ENCODE data around the gene NUDC.

The NUDC gene

GRCh38 chr1:26957306-26957705, 35.8 kb downstream of the NUDC start:
- Mint-ChIP-seq H3K36me3 (ENCODE audit: low read depth) (no peaks in the 10 kb centered on the region), H3K27ac (no peak overlapping the region), H3K27me3 (peaks cover 32% of the 10 kb centered on the region), H3K4me3 (no peak overlapping the region), H3K9me3 (no peaks in the 10 kb centered on the region), H3K4me1 (ENCODE audit: low read depth) (peaks cover 5% of the 10 kb centered on the region)

- Mint-ChIP-seq H3K4me3 (peak overlapping the region; percentile 26), H3K9me3 (no peaks in the 10 kb centered on the region), H3K4me1 (ENCODE audit: low read depth) (peaks cover 5% of the 10 kb centered on the region), H3K36me3 (ENCODE audit: low read depth) (no peaks in the 10 kb centered on the region), H3K27me3 (peaks cover 40% of the 10 kb centered on the region), H3K27ac (no peak overlapping the region)
Measured at GRCh38 chr1:26959270-26959669, 37.7 kb downstream of the NUDC start.

GRCh38 chr1:26959722-26960624, 38.4 kb downstream of the NUDC start, which contains the start of gene KDF1:
Gene KDF1 (minus strand): TSS chr1:26960468. CDS start chr1:26952380, 8,088 bp downstream.
- Mint-ChIP-seq H3K9me3 (no peaks in the 10 kb centered on the region), H3K4me3 (peak within 1 kb of the TSS; percentile 77), H3K4me1 (ENCODE audit: low read depth) (peaks cover 5% of the 10 kb centered on the region), H3K27ac (peak within 1 kb of the TSS; percentile 54), H3K27me3 (peaks cover 44% of the 10 kb centered on the region), H3K36me3 (ENCODE audit: low read depth) (no peaks in the 10 kb centered on the region)

- H3K4me3 Mint-ChIP-seq: peak overlapping the region; percentile 77
- H3K27ac Mint-ChIP-seq: peak overlapping the region; percentile 54
- peaks cover 45% of the 10 kb centered on the region for H3K27me3 Mint-ChIP-seq
- H3K9me3 Mint-ChIP-seq: no peaks in the 10 kb centered on the region
- H3K36me3 Mint-ChIP-seq (ENCODE audit: low read depth): no peaks in the 10 kb centered on the region
- peaks cover 5% of the 10 kb centered on the region for H3K4me1 Mint-ChIP-seq (ENCODE audit: low read depth)
Measured at GRCh38 chr1:26960625-26960966, 39.1 kb downstream of the NUDC start.

- no peak overlapping the region for H3K27ac Mint-ChIP-seq
- H3K27me3 Mint-ChIP-seq: peaks cover 54% of the 10 kb centered on the region
- H3K4me3 Mint-ChIP-seq: no peak overlapping the region
Measured at GRCh38 chr1:26961826-26962225, 40.3 kb downstream of the NUDC start.

GRCh38 chr1:26965213-26965612, 43.7 kb downstream of the NUDC start:
- Mint-ChIP-seq H3K27ac (no peak overlapping the region), H3K4me1 (ENCODE audit: low read depth) (peaks cover 5% of the 10 kb centered on the region), H3K27me3 (peaks cover 45% of the 10 kb centered on the region), H3K9me3 (no peaks in the 10 kb centered on the region), H3K4me3 (no peak overlapping the region), H3K36me3 (ENCODE audit: low read depth) (no peaks in the 10 kb centered on the region)

More at GRCh38 chr1:26961826-26962225, 40.3 kb downstream of the NUDC start:
- Mint-ChIP-seq H3K9me3 (no peaks in the 10 kb centered on the region), H3K4me1 (ENCODE audit: low read depth) (peaks cover 5% of the 10 kb centered on the region), H3K36me3 (ENCODE audit: low read depth) (no peaks in the 10 kb centered on the region)

GRCh38 chr1:26965628-26966027, 44.1 kb downstream of the NUDC start:
- Mint-ChIP-seq H3K36me3 (ENCODE audit: low read depth) (no peaks in the 10 kb centered on the region), H3K4me3 (no peak overlapping the region), H3K4me1 (ENCODE audit: low read depth) (peaks cover 2% of the 10 kb centered on the region), H3K27ac (no peak overlapping the region), H3K27me3 (peaks cover 42% of the 10 kb centered on the region), H3K9me3 (no peaks in the 10 kb centered on the region)

DNA sequence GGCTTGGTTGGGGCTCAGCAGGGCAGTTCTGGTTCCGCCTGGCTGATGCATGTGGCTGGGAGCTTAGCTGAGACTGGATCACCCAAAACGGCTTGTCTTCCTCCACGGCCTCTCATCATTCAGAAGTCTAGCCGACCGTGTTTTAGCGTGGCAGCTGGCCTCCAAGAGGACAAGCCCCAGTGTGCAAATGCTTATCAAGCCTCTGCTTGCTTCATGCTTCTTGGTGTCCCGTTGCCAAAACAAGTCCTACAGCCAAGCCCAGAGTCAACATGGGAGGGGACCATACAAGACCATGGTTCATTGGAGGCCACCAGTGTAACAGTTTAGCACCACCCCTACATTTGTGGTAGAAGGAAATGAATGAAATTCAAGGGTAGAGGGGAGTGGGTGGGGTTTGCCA, 49.3 kb downstream of the NUDC start:
- H3K27ac Mint-ChIP-seq: no peak overlapping the region
- H3K36me3 Mint-ChIP-seq (ENCODE audit: low read depth): no peaks in the 10 kb centered on the region
- H3K27me3 Mint-ChIP-seq: peaks cover 12% of the 10 kb centered on the region
- H3K4me1 Mint-ChIP-seq (ENCODE audit: low read depth): no peaks in the 10 kb centered on the region
- no peaks in the 10 kb centered on the region for H3K9me3 Mint-ChIP-seq
- no peak overlapping the region for H3K4me3 Mint-ChIP-seq

DNA sequence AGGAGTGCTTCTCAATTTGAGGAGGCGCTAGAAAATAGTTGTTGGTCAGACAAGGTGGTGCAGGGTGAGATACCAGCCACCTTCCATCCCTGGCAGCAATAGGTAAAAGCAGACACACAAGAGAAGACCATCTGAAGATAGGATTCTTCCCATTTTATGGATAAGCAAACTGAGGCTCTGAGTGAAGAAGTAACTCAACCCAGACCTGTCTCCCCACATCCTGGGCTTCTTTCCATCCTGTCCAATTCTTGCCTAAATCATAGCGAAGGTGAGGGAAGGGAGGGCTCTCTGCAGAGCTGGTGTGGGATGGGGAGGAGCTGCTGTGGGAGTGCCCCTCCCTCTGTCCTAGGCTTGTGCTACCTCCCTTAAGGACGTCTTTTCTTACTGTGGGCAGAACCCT, 50.0 kb downstream of the NUDC start:
- Mint-ChIP-seq H3K4me1 (ENCODE audit: low read depth) (no peaks in the 10 kb centered on the region), H3K36me3 (ENCODE audit: low read depth) (no peaks in the 10 kb centered on the region), H3K27ac (no peak overlapping the region), H3K9me3 (no peaks in the 10 kb centered on the region), H3K27me3 (peaks cover 7% of the 10 kb centered on the region), H3K4me3 (no peak overlapping the region)

DNA sequence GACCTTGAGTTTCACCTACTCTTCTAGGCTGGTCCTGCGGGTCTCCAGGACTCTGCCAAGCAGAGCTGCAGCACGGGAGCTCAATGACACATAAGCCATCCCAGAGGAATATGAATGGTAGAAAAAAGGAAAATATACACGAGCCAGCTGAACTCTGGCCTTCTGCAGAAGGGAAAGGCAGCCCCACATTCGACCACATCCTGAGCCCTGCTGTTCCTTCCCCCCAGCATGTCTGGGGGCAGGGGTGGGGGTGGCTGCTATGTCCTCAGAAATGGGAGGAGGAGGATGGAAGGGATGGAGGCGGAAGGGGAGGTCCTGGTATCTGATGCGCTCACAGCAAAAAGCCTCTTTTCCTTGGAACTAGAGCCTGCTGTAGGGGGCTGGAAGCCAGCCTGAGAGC, 50.8 kb downstream of the NUDC start:
- no peaks in the 10 kb centered on the region for H3K36me3 Mint-ChIP-seq (ENCODE audit: low read depth)
- H3K4me1 Mint-ChIP-seq (ENCODE audit: low read depth): no peaks in the 10 kb centered on the region
- no peak overlapping the region for H3K27ac Mint-ChIP-seq
- H3K9me3 Mint-ChIP-seq: no peaks in the 10 kb centered on the region
- peaks cover 4% of the 10 kb centered on the region for H3K27me3 Mint-ChIP-seq
- no peak overlapping the region for H3K4me3 Mint-ChIP-seq

- Mint-ChIP-seq H3K9me3 (no peaks in the 10 kb centered on the region), H3K27ac (no peak overlapping the region), H3K4me1 (ENCODE audit: low read depth) (no peaks in the 10 kb centered on the region), H3K36me3 (ENCODE audit: low read depth) (no peaks in the 10 kb centered on the region), H3K4me3 (no peak overlapping the region), H3K27me3 (peaks cover 4% of the 10 kb centered on the region)
Measured at GRCh38 chr1:26972821-26973220, 51.3 kb downstream of the NUDC start.

- Mint-ChIP-seq H3K27me3 (peaks cover 5% of the 10 kb centered on the region), H3K9me3 (no peaks in the 10 kb centered on the region), H3K36me3 (ENCODE audit: low read depth) (no peaks in the 10 kb centered on the region), H3K4me3 (no peak overlapping the region), H3K27ac (no peak overlapping the region), H3K4me1 (ENCODE audit: low read depth) (no peaks in the 10 kb centered on the region)
Measured at GRCh38 chr1:26976621-26977510, 55.3 kb downstream of the NUDC start.

DNA sequence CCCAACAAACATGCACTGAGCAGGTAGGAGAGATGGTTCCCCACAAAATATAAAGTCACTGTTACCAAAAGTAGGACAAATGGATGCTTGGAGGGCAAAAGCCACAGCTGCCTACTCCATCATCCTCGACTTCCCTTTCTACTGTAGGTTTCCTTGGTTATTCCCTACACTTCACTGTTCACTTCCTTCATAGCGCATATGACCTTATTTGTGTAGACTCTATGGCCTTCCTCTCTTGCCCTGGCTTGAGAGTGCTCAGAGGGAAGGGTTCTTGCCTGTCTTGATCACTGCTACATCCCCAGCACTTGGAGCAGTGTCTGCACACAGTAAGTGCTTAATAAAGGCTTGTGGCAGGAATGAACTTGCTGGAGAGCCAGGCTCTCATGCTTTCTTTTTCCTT, 57.4 kb downstream of the NUDC start:
- Mint-ChIP-seq H3K27ac (no peak overlapping the region), H3K4me1 (ENCODE audit: low read depth) (no peaks in the 10 kb centered on the region), H3K9me3 (no peaks in the 10 kb centered on the region), H3K36me3 (ENCODE audit: low read depth) (no peaks in the 10 kb centered on the region), H3K27me3 (peaks cover 11% of the 10 kb centered on the region), H3K4me3 (no peak overlapping the region)

- no peaks in the 10 kb centered on the region for H3K4me1 Mint-ChIP-seq (ENCODE audit: low read depth)
- H3K4me3 Mint-ChIP-seq: no peak overlapping the region
- H3K27me3 Mint-ChIP-seq: peaks cover 26% of the 10 kb centered on the region
- no peaks in the 10 kb centered on the region for H3K9me3 Mint-ChIP-seq
- H3K27ac Mint-ChIP-seq: no peak overlapping the region
- H3K36me3 Mint-ChIP-seq (ENCODE audit: low read depth): no peaks in the 10 kb centered on the region
Measured at GRCh38 chr1:26981146-26981846, 59.8 kb downstream of the NUDC start.

- H3K9me3 Mint-ChIP-seq: no peaks in the 10 kb centered on the region
- no peak overlapping the region for H3K27ac Mint-ChIP-seq
- H3K4me1 Mint-ChIP-seq (ENCODE audit: low read depth): no peaks in the 10 kb centered on the region
- H3K4me3 Mint-ChIP-seq: no peak overlapping the region
- H3K36me3 Mint-ChIP-seq (ENCODE audit: low read depth): no peaks in the 10 kb centered on the region
- peaks cover 26% of the 10 kb centered on the region for H3K27me3 Mint-ChIP-seq
Measured at GRCh38 chr1:26983863-26984262, 62.3 kb downstream of the NUDC start.

All from stimulated activated naive CD8-positive, alpha-beta T cell treated with anti-CD3 and anti-CD28 coated beads, Interleukin-15, Interleukin-2, amounts not matched to agents 100 ng/mL and 50 ng/mL, for 24 hours (primary cell).